ENCODE results near the gene KLHL40.

Gene KLHL40

GRCh38 chr3:42702066-42702951, 17.0 kb downstream of the KLHL40 start, which contains the start of gene HHATL:
Gene HHATL (minus strand): TSS chr3:42702798. CDS start chr3:42700826, 1,972 bp downstream.
- Histone ChIP-seq H3K9me3 (no peaks in the 10 kb centered on the region), H3K4me1 (no peaks in the 10 kb centered on the region), H3K27me3 (no peaks in the 10 kb centered on the region), H3K36me3 (no peaks in the 10 kb centered on the region), H3K4me3 (ENCODE audit: low read depth, low read length) (no peak within 1 kb of the TSS)
- no peak for TF ChIP-seq CTCF (IDR thresholded peaks at IDR 0.05; ENCODE audit: low read depth, low read length)
- DNase-seq = no peak

GRCh38 chr3:42702982-42703694, 17.8 kb downstream of the KLHL40 start:
- TF ChIP-seq CTCF (IDR thresholded peaks at IDR 0.05; ENCODE audit: low read depth, low read length) = no peak
- H3K36me3 ChIP-seq = no peaks in the 10 kb centered on the region
- no peaks in the 10 kb centered on the region for H3K4me1 ChIP-seq
- no peak for DNase-seq
- H3K9me3 ChIP-seq = no peaks in the 10 kb centered on the region
- no peak overlapping the region for H3K4me3 ChIP-seq (ENCODE audit: low read depth, low read length)
- no peaks in the 10 kb centered on the region for H3K27me3 ChIP-seq

- H3K4me3 ChIP-seq (ENCODE audit: low read depth, low read length) = no peak overlapping the region
- DNase-seq = no peak
- TF ChIP-seq CTCF (IDR thresholded peaks at IDR 0.05; ENCODE audit: low read depth, low read length) = no peak
- H3K9me3 ChIP-seq = no peaks in the 10 kb centered on the region
- no peaks in the 10 kb centered on the region for H3K4me1 ChIP-seq
- no peaks in the 10 kb centered on the region for H3K36me3 ChIP-seq
- H3K27me3 ChIP-seq = no peaks in the 10 kb centered on the region
Observed at GRCh38 chr3:42703695-42704025, 18.3 kb downstream of the KLHL40 start.

GRCh38 chr3:42704136-42704841, 19.0 kb downstream of the KLHL40 start:
- Histone ChIP-seq H3K4me3 (ENCODE audit: low read depth, low read length) (no peak overlapping the region), H3K27me3 (no peaks in the 10 kb centered on the region), H3K36me3 (no peaks in the 10 kb centered on the region), H3K4me1 (no peaks in the 10 kb centered on the region), H3K9me3 (no peaks in the 10 kb centered on the region)
- TF ChIP-seq CTCF (IDR thresholded peaks at IDR 0.05; ENCODE audit: low read depth, low read length) = no peak
- no peak for DNase-seq

- Histone ChIP-seq H3K27me3 (no peaks in the 10 kb centered on the region), H3K9me3 (no peaks in the 10 kb centered on the region), H3K36me3 (no peaks in the 10 kb centered on the region), H3K4me1 (no peaks in the 10 kb centered on the region), H3K4me3 (ENCODE audit: low read depth, low read length) (no peak overlapping the region)
- TF ChIP-seq CTCF (IDR thresholded peaks at IDR 0.05; ENCODE audit: low read depth, low read length) = no peak
- DNase-seq = no peak
Observed at GRCh38 chr3:42705058-42705767, 19.9 kb downstream of the KLHL40 start.
